Superior temporal gyrus (tissue), 1 donor: ENCODE results near the gene HSD17B4.
"Not testable (repeated sequence)": the region's sequence is repeated elsewhere in the genome, so short reads cannot be mapped to it uniquely, and the experiment has no call there.

Experiments used
- DNase-seq: peaks from one replicate; pipeline ENCODE4 v3.0.0-alpha.2; 2016; ENCODE audit errors: extremely low spot score

The HSD17B4 gene, protein sequence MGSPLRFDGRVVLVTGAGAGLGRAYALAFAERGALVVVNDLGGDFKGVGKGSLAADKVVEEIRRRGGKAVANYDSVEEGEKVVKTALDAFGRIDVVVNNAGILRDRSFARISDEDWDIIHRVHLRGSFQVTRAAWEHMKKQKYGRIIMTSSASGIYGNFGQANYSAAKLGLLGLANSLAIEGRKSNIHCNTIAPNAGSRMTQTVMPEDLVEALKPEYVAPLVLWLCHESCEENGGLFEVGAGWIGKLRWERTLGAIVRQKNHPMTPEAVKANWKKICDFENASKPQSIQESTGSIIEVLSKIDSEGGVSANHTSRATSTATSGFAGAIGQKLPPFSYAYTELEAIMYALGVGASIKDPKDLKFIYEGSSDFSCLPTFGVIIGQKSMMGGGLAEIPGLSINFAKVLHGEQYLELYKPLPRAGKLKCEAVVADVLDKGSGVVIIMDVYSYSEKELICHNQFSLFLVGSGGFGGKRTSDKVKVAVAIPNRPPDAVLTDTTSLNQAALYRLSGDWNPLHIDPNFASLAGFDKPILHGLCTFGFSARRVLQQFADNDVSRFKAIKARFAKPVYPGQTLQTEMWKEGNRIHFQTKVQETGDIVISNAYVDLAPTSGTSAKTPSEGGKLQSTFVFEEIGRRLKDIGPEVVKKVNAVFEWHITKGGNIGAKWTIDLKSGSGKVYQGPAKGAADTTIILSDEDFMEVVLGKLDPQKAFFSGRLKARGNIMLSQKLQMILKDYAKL

DNA sequence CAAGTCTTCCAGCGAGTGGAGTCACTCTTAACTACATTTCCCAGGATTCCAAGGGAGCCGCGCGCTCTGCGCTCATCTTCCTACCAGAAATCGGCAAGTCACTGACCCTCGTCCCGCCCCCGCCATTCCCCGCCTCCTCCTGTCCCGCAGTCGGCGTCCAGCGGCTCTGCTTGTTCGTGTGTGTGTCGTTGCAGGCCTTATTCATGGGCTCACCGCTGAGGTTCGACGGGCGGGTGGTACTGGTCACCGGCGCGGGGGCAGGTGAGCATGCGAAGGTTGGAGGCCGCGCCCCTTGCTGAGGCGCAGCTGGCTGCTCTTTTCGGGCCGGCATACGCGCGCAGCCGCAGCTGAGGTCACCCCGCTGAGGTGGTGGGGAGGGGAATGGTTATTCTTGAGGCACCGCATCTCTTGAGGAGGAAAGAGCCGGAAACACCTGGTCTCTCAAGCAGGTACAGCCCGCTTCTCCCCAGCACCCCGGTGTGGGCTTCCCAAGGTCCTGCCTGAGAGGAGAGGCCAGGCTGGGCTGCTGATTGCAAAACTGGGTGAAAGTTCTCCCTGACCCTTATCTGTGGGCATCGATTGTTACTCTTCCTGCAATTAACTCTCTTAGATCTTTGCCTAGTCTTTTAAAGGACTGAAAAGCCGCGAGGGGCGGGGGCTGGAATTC lies at the start of gene HSD17B4:
TSS of gene HSD17B4 (plus strand) at position 125 of the 667 bp plus-strand sequence. CDS start at position 204, 79 bp downstream.
- DNase-seq = peak; percentile 94

DNA sequence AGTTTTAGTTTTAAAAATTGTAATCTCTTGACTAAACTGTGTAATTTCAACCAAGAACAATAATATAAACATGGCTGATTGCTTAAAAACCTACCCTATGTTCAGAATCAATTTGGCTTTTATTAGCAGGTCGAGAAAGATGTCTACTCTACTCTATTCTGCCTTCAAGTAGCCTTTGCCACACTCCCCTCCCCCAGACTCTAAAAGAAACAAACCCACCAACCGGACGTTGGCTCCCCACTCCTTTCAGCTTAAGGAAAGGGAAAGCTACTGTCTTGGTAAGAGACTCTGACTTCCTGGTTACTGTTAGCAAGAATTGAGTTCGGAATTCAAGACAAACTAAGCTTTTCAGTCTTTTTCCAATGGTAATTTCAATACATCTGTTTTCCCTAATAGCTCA lies 49.7 kb upstream of the HSD17B4 start:
- no peak for DNase-seq

DNA sequence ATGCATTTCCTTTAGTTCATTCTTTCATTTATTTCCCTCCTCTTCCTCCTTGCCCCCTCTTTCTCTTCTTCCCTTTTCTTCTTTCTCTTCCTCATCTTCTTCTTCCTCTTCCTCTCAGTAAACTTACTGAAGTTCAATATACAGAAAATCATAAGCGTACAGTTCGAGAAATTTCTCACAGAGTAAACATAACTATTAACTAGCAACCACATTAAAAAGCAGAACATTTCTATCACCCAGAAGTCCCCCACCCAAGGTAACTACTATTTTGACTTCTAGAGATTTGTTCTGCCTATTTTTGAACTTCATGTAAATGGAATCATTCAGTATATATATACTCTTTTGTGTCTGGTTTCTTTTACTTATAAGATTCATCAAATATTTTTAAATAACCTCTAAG lies 48.3 kb upstream of the HSD17B4 start:
- no peak for DNase-seq

DNA sequence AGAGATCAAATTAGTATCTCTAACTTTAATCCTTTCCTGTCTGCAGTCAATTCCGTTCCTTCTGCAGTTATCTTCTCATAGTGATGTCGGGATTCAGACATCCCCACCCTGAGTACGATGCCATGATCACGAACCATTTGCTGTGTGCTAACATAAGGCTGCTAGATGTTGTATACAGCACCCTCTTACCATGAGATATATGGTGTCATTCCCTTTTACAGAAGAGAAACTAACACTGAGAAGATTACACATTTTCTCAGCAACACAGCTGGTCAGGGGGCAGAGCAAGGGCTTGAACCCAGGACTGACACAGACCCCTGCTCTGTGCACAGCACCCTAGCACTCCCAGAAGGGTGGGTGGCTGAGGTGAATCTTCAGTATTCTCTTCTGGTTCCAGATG lies 46.9 kb upstream of the HSD17B4 start:
- no peak for DNase-seq

DNA sequence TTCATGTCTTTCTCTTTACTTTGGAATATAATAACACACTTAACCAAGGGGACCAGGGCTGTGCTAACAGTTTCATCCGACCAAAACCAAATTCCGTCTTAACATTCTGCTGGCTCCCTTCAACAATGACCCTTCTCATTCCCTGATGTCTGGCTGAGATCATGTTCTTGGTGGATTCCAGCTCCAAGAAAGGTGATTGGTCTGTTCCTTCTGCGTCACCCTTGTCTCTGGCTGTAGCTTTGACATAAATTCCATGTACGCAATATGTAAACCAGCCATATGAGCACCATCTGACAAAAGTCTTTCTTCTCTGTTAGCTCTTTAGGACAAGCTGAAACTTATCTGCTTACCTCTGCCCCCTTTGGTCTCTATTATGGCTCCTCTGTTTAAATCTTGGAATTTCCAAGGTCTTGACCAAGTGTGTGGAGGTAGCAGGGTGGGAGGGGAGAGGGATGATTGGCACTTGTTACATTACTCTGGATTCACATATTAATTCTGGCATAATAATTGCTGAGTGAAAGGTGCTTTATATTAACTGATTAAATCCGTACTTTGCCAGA lies 45.7 kb upstream of the HSD17B4 start:
- DNase-seq = no peak

DNA sequence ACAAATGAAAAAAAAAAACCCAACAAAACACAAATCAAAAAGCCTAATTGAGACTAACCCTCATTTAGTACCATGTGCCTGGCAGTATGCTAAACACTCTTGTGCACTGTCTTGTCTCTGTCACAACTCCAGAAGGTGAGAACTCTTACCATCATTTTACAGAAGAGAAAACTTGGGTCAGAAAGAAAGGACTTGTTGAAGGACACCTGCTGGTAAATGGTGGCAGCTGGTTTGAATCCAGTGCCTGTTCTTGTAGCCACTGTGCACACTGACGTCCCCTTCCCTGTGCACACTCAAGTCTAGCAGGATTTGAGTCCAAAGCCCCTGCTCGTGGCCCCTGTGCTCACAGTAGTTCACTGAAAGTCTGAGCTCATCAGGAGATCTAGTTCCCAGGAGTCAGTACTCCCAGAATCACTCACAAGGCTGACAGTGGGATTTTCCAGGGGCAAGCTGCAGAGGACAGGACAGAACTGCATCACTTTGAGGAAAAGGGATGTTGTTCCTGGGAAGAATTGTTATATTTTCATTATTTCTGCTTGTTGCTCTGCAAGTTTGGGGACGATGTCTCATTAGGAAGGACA lies 43.0 kb upstream of the HSD17B4 start:
- DNase-seq = no peak

DNA sequence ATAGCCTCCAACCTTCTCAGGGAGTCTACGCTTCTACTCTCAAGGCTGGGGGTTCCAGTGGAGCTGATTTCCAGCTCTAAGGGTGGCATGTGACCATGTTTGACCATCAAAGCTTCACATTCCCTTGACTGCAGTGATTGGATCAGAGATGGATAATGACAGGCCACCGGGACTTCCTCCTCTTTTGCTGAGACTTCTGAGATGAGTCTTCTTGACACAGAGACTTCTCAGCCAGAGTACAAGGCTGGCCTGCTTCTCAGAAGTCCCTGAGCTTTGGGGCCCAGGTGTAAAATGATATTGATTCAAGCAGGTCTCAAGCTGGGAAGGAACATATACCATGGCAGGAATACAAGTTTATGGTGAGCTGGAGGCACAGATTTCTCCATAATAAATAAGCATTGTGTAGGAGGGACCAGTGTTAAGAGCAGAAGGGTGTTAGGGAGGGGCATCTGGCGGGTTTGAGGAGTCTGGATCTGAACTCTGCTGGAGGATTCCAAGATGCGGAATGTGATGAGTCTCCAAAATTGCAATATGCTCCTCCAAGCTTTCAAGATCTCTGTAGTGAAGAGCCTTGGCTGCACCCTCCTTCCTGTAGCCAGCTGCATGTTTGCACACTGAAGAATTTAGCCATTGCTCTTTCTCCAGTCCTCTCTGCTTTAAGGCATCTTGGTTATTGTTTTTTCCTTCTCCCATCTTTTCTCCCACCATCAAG lies 41.7 kb upstream of the HSD17B4 start:
- no peak for DNase-seq

DNA sequence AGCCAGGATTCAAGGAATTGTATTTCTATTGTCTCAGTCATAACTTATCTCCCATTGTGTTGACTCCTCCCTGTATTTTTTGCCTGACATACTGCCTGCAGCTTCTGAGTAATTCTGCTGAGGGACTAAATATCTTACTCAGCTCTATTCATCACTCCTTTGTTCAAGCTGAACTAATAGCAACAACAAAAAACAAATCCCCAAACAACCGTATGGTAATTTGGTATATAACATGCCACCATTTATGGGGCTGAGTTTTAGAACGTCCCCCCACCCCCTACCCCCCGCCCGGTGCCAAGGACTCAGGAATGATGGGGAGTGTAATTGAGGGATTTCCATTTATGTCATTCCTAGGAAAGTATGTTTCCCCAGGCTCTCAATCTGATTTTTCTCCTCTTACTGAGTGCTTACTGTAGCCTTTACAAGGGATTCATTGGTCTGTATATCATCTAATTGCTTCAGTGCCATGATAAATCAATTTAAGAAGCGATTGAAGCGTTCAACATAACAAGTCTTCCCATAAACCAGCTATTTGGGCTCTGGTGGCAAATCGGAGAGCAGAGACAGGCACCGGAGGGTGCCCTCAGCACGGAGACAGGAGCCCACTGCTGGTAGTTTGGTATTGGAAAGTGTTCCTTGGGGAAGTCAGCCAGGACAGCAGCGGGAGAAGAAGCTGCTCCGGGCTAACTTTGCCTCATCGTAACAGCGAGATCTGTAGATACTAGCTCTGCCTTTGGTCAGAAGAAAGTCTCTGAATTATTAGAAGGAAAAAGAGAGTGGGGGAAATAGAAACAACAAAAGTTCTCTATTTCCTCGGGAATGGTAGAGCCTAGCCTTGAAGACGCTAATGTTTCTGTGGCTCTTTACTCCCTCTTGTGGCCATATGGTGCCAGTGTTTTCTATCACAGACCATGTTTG lies 40.7 kb upstream of the HSD17B4 start:
- DNase-seq = peak; percentile 97

DNA sequence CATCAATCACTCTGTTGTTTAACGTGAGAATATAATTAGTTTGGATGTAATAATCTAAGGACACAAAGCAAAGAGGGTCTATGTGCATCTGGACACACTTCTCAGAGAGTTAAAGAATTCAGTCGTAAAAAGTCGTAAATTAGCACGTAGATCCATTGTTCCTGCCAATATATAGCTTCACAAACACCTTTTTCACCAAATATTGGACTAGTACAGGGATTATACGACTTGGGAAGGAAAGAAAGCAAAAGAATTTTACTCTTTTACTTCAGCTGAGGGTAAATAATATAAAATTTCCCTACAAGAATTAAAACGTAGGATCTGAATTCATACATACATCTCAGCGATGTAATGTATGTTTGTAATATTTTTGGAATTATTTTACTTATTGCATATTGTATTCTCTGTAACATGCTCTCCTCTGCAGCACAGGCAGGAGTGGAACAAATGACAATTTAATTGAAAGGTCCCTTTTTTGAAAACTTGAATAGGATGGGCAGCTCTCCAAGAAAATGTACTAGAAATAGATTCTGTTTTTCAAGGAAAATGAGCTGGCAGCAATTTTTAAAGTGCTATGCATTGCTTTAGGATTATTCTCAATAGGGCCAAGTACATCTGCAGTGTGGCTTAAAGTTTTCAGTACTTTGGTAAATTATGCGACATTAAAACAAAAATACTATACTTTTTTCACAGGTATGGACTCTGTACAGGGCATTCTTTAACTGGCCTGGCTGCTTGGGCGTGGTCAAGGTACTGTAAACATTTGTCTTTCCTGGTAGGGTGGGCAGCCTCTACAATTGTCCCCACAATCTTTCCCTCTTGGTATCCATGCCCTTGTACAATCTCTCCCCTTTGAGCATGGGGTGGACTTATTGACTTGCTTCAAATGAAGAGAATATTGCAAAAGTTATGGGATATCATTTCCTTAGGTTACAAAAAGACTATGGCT lies 39.7 kb upstream of the HSD17B4 start:
- DNase-seq = peak; percentile 55

DNA sequence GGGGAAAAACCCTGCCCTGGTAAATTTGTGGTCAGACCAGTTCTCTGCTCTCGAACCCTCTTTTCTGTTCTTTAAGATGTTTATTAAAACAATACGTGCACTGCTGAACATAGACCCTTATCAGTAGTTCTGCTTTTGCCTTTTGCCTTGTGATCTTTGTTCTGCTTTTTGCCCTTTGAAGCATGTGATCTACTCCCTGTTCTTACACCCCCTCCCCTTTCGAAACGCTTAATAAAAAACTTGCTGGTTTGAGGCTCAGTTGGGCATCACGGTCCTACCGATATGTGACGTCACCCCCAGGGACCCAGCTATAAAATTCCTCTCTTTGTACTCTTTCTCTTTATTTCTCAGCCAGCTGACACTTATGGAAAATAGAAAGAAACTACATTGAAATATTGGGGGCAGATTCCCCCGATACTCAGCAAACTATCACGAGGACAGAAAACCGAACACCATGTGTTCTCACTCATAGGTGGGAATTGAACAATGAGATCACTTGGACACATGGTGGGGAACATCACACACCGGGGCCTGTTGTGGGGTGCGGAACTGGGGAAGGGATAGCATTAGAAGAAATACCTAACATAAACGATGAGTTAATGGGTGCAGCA lies 38.1 kb upstream of the HSD17B4 start:
- DNase-seq = not testable (repeated sequence)

DNA sequence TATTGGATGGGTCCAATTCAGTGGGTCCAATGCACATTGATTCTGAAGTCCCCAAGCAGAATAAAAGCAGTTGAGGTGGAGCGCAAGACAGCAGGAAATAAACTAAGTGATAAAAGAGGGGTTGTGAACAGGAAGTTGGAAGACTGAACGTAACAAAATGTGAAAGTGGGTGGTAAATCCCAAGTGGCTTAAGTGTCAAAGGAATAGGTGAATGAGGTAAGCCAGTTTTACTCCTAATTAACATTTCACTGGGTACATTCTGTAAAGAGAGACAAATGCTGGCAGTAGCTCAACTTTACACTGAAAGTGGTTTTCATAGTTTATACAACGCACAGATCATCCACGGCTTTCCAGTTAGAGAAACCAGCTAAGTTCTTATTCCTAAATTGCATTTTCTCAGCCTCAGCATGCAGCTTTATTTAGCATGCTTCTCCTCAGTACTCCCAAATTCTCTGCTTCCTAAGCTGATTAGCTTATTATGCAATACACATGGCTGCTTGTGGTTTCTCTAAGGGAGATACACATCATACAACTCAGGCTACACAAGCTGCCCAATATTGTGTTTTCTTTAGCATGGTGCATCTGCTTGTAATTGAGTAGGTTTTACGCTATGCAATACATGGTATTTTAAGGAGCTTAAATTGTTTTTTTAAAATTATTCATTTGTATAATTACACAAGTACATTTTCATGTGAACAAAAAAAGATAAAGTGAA lies 34.2 kb upstream of the HSD17B4 start:
- DNase-seq = peak; percentile 66

DNA sequence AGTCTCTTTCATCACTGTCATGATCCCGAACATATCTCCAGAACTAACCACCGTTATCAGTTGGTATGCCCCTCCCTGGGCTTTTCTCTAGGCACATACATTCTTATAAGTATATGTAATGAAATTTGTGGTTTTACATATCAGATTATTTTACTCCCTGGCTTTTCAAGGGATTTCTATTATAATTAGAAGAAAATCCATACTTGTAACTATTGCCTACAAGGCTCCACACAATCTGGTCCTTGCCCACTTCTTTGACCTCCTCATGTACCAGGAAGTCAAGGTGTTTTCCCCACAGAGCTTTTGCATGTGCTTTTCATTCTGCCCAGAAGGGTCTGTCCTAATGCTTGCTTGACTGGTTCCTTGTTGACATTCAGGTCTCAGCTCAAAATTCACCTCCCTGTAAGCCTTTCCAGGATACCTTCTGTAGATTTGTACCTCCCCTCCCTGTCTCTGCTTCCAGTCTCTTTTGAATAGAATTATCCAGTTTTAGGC lies 33.6 kb upstream of the HSD17B4 start:
- DNase-seq = no peak

DNA sequence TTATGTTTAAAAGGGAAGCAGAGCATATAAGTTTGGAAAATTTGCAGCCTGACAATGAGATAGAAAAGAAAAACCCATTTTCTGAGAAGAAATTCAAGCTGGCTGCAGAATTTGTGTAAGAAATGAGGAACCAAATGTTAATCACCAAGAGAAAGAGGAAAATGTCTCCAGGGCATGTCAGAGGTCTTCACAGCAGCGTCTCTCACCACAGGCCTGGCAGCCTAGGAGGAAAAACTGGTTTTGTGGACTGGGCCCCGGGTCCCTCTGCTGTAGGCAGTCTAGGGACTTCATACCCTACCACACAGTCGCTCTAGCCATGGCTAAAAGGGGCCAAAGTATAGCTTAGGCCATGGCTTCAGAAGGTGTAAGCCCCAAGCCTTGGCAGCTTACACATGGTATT lies 32.1 kb upstream of the HSD17B4 start:
- no peak for DNase-seq

DNA sequence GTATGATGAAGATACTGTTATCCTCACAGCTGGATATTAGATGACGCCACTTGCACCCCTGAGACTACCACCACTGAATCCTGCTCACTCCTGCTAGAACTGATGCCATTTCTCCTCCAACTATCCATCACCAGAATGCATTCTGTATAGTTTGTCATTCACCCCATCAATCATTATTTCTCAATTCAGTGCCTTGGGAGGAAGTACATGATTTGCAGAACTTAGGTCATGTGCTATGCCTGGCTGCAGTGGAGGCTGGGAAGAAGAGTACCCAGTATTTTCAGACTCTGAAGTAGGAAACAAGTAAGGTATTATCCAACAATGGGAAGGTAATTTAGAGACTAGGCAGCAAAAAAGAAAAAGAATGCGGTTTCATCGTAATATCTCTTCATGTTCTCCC lies 26.2 kb upstream of the HSD17B4 start:
- DNase-seq = no peak

DNA sequence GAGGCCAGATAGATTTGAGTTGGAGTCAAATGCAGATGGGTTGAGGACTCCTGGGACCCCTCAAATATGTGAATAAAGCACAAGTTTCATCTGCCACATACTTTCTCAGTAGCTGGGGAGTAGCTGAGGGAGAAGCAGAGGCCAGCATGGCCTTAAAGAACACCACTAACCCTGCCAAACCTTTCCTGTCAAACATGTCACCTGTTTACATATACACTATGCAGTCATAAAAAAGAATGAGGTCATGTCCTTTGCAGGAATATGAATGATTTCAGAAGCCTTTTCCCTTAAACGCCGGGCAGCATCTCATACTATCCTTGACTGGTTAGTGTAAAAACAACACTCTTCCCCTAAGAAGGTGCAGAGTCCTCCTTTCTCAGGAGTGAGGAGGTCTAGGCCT lies 25.2 kb upstream of the HSD17B4 start:
- no peak for DNase-seq

DNA sequence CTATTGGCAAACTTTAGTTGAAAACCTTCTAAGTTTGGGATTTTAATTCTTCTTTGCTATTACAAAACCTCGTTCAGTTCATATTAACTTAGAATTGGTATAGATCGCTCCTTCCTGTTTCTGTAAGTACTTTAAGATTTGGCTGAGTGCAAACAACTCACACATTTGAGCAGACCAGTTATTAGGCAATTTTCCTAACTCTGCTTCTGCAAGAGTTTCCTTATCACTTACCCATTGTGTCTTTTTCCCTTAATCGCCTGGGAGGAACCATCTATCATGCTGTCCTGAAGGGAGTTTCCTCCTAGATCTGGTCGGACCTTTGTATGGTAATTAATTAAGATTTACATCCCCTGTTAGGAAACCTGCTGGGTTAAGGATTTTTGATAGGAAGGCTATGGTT lies 24.7 kb upstream of the HSD17B4 start:
- DNase-seq = not testable (repeated sequence)

DNA sequence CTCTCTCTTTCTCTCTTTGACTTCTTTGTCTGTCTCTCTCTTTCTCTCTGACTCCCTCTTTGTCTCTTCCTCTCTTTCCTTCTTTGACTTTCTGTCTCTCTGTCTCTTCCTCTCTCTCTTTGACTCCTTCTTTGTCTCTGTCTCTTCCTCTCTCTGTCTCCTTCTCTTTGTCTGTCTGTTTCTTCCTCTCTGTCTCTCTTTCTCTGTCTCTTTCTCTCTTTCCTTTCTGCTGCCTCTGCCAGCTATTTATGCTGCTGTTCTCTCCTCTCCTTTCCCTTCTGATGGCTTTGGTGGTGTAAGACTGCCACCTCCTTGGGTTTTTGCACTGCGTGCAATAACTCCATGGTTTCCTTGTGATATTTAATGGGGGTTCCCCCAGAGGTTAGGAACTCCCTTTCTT lies 24.1 kb upstream of the HSD17B4 start:
- not testable (repeated sequence) for DNase-seq

DNA sequence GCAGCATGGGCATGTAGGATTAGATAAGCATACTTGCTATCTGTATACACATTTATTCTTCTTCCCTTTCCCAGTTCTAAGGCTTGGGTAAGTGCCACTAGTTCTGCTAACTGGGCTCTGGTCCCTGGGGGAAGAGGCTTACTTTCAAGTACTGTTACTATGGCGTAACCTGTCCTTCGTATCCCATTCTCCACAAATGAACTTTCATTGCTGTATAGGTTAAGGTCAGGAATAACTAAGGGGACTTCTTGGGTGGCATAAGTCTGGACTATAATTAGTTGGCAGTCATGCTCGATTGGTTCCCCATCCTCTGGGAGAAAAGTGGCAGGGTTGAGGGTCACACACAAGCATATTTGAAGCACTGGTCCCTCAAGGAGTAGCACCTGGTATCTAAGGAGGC lies 23.7 kb upstream of the HSD17B4 start:
- DNase-seq = not testable (repeated sequence)
